ENCODE measurements around the gene ESRRG. TPM values are rescaled to one million over a fixed set of nuclear protein-coding genes. Genes with fewer than 3 reads are reported as not detected.
A peak's percentile ranks its signal among the peaks of the same experiment; 100 is the strongest.

ESRRG gene
- total RNA-seq, 6 experiments from 2014 or later: 0.05 TPM; not detected in 5

- no peak for DNase-seq
- no peaks in the 10 kb centered on the region for H3K36me3 Mint-ChIP-seq (ENCODE audit: low read depth)
- no peak overlapping the region for H3K27ac Mint-ChIP-seq
- TF ChIP-seq CTCF (IDR thresholded peaks at IDR 0.05): no peak
- H3K4me3 Mint-ChIP-seq: no peak overlapping the region
- no peaks in the 10 kb centered on the region for H3K9me3 Mint-ChIP-seq
- peaks cover 47% of the 10 kb centered on the region for H3K4me1 Mint-ChIP-seq (ENCODE audit: low read depth)
- no peaks in the 10 kb centered on the region for H3K27me3 Mint-ChIP-seq (ENCODE audit: insufficient read depth)
Observed at GRCh38 chr1:216466162-216466801, 256.9 kb downstream of the ESRRG start.

GRCh38 chr1:216464489-216464888, 258.7 kb downstream of the ESRRG start:
- no peak overlapping the region for H3K4me3 Mint-ChIP-seq

DNA sequence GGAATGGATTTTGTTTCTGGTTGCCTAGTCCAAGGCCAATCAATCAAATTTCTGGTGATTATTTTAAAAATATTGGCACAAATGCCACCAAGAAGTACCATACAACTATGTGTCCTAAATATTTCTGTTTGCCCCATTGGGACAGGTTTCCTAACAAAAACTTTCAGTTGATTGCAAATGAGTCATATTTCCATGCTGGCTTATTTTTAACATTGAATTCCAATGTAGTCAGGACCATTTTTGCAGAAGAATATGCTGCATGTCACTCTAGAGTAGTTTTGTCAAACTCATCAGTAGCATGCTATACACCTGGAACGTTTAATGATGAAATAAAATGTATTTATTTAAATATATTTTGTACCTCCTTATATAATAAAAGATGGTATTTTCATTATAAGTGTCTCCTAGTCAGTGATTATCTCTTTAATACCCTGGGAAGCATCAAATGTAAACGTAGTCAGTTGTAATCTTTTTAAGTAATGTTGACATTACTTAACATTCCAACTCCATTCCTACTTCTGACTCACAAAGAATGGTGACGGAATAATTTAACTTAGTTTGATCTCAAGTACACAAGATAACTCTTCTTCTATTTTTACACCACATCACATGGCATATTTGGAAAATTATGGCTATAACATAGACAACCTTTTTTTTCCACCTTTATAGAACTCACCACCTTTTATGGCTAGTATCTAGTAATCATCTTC, 261.0 kb downstream of the ESRRG start:
- Mint-ChIP-seq H3K4me3 (peak overlapping the region; percentile 36), H3K9me3 (no peaks in the 10 kb centered on the region), H3K27ac (peak overlapping the region; percentile 62), H3K27me3 (ENCODE audit: insufficient read depth) (no peaks in the 10 kb centered on the region), H3K4me1 (ENCODE audit: low read depth) (peaks cover 84% of the 10 kb centered on the region), H3K36me3 (ENCODE audit: low read depth) (no peaks in the 10 kb centered on the region)
- peak; percentile 29 for DNase-seq
- no peak for TF ChIP-seq CTCF (IDR thresholded peaks at IDR 0.05)

More at GRCh38 chr1:216464489-216464888, 258.7 kb downstream of the ESRRG start:
- H3K9me3 Mint-ChIP-seq: no peaks in the 10 kb centered on the region
- no peak for TF ChIP-seq CTCF (IDR thresholded peaks at IDR 0.05)
- no peaks in the 10 kb centered on the region for H3K27me3 Mint-ChIP-seq (ENCODE audit: insufficient read depth)
- H3K27ac Mint-ChIP-seq: peak overlapping the region; percentile 51; the same call in 1 of the 2 replicates
- peaks cover 61% of the 10 kb centered on the region for H3K4me1 Mint-ChIP-seq (ENCODE audit: low read depth)
- no peaks in the 10 kb centered on the region for H3K36me3 Mint-ChIP-seq (ENCODE audit: low read depth)
- peak; percentile 95 for DNase-seq

DNA sequence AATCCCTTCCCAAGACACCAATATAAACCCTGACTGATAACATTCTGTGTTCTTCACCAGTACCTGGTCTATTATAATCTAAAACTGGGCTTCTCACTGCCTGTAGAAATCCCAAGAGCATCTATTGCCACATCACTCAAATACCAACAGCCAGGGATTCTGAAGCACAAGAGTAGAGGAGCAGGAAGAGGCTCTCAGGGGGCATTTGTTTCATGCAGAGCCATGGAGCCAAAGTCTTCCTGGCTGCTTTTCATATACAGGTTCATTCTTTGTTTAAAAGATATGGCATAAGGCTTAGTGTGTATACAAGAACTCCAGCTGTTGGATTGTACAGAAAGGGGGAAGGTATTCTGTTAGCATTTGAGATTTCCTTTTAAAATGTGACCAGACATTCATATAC, 261.8 kb downstream of the ESRRG start:
- TF ChIP-seq CTCF (IDR thresholded peaks at IDR 0.05): no peak
- Mint-ChIP-seq H3K4me1 (ENCODE audit: low read depth) (peaks cover 91% of the 10 kb centered on the region), H3K27me3 (ENCODE audit: insufficient read depth) (no peaks in the 10 kb centered on the region), H3K9me3 (no peaks in the 10 kb centered on the region), H3K27ac (no peak overlapping the region), H3K36me3 (ENCODE audit: low read depth) (no peaks in the 10 kb centered on the region), H3K4me3 (peak overlapping the region; percentile 36)
- no peak for DNase-seq

DNA sequence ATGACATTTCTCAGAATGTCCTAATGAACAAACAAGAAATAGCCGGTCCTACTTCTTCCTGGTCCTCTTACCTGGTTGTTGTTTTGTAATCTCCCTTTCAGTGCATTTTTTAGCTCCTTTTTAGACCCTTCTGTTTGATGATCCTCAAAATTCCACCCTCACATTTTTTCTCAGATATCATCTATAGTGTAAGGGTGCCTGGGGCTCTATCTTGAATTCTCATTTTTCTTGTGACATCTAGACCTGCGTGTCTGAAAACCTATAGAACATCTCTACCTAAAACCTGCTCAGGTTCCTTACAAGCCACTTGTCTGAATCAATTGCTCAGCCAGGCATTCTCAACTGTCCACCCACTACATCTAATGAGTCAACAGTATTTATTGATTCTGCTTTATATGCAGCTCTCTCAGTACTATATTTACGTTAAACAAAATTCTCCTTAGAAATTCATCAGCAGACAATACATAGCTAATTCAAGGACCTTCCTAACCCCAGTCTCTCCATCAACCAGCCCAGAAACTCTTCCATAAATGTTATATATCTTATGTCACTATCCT, 263.5 kb downstream of the ESRRG start:
- Mint-ChIP-seq H3K4me3 (no peak overlapping the region), H3K4me1 (ENCODE audit: low read depth) (peaks cover 89% of the 10 kb centered on the region), H3K27ac (no peak overlapping the region), H3K27me3 (ENCODE audit: insufficient read depth) (no peaks in the 10 kb centered on the region), H3K9me3 (no peaks in the 10 kb centered on the region), H3K36me3 (ENCODE audit: low read depth) (no peaks in the 10 kb centered on the region)
- no peak for TF ChIP-seq CTCF (IDR thresholded peaks at IDR 0.05)
- no peak for DNase-seq
